Mucosa of gallbladder (tissue), 1 donor: ENCODE results near the gene MTRR. TPM values are rescaled to one million over a fixed set of nuclear protein-coding genes. Genes with fewer than 3 reads are reported as not detected.

ENCODE experiments used
- DNase-seq: peaks from one replicate; pipeline ENCODE4 v3.0.0-alpha.2; 2020; ENCODE audit warnings: low spot score
- total RNA-seq: library from RNA; stranded (reverse); gene quantifications from one replicate; pipeline ENCODE4 v1.2.1, GENCODE V29; 2021
- donor health status: DM: no; HTN: no; CAD: no.

The MTRR gene
- total RNA-seq, 1 donor from 2014 or later: 42.9 TPM

GRCh38 chr5:7857361-7857760 lies 11.6 kb upstream of the MTRR start:
- DNase-seq: no peak

GRCh38 chr5:7857926-7858632 lies 10.9 kb upstream of the MTRR start:
- DNase-seq: no peak

- DNase-seq: no peak
These were observed 2.8 kb upstream of the MTRR start for GRCh38 chr5:7866196-7866595.

- DNase-seq: no peak
These were observed 1.7 kb upstream of the MTRR start for GRCh38 chr5:7867260-7867659.

- DNase-seq: no peak
These were observed 548 bp upstream of the MTRR start for GRCh38 chr5:7868427-7868772.

GRCh38 chr5:7869474-7870136 lies 657 bp downstream of the MTRR start:
- no peak for DNase-seq

- DNase-seq: no peak
These were observed 2.7 kb downstream of the MTRR start for GRCh38 chr5:7871653-7872052.

- no peak for DNase-seq
These were observed 3.7 kb downstream of the MTRR start for GRCh38 chr5:7872517-7873130.

- DNase-seq: no peak
These were observed 4.3 kb downstream of the MTRR start for GRCh38 chr5:7873216-7873615.

- DNase-seq: no peak
These were observed 5.7 kb downstream of the MTRR start for GRCh38 chr5:7874639-7875038.

- no peak for DNase-seq
These were observed 6.2 kb downstream of the MTRR start for GRCh38 chr5:7875151-7875550.

GRCh38 chr5:7876867-7877266 lies 7.9 kb downstream of the MTRR start:
- DNase-seq: no peak

GRCh38 chr5:7877851-7878250 lies 8.9 kb downstream of the MTRR start:
- no peak for DNase-seq

- no peak for DNase-seq
These were observed 9.5 kb downstream of the MTRR start for GRCh38 chr5:7878381-7878873.

GRCh38 chr5:7881091-7881490 lies 12.1 kb downstream of the MTRR start:
- DNase-seq: no peak

GRCh38 chr5:7881816-7882215 lies 12.9 kb downstream of the MTRR start:
- no peak for DNase-seq

- no peak for DNase-seq
These were observed 14.0 kb downstream of the MTRR start for GRCh38 chr5:7882926-7883325.

- DNase-seq: no peak
These were observed 15.7 kb downstream of the MTRR start for GRCh38 chr5:7884491-7885267.

- DNase-seq: no peak
These were observed 18.0 kb downstream of the MTRR start for GRCh38 chr5:7886849-7887475.

GRCh38 chr5:7888901-7889300 lies 20.0 kb downstream of the MTRR start:
- DNase-seq: no peak

- DNase-seq: no peak
These were observed 25.5 kb downstream of the MTRR start for GRCh38 chr5:7894439-7894838.

GRCh38 chr5:7894860-7895259 lies 25.9 kb downstream of the MTRR start:
- no peak for DNase-seq
